ENCODE results near the gene C12orf43. TPM values are rescaled to one million over a fixed set of nuclear protein-coding genes. Genes with fewer than 3 reads are reported as not detected.
"Not testable (repeated sequence)": the region's sequence is repeated elsewhere in the genome, so short reads cannot be mapped to it uniquely, and the experiment has no call there.

Gene C12orf43
- total RNA-seq, 1 donor from 2014 or later: 20.2 TPM

DNA sequence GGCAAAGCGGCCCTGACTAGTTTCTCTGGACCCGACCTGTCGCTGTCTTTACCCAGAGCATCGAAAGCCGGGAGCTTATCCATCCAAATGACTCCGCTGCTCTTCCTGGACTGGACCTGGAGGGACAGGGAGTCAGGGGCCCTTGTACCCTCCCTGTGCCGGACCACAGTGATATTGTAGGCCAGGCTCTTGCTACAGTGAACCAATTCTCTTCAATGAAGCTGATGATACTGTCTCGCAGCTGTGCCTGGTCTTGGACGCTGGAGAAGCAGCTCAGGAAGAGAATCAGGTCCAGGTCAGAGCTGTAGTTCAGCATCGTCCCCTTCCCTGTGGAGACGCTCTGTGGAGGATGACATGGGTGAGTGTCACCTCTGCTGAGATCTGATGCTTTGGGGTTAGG, 37.4 kb upstream of the C12orf43 start:
- Mint-ChIP-seq H3K27ac (ENCODE audit: unreplicated experiment) (no peak overlapping the region), H3K9me3 (ENCODE audit: unreplicated experiment) (no peaks in the 10 kb centered on the region), H3K4me1 (ENCODE audit: low read depth, unreplicated experiment) (no peaks in the 10 kb centered on the region), H3K36me3 (ENCODE audit: unreplicated experiment) (no peaks in the 10 kb centered on the region), H3K27me3 (ENCODE audit: unreplicated experiment) (no peaks in the 10 kb centered on the region), H3K4me3 (ENCODE audit: unreplicated experiment) (no peak overlapping the region)
- DNase-seq: no peak
- TF ChIP-seq, protein P1, sequence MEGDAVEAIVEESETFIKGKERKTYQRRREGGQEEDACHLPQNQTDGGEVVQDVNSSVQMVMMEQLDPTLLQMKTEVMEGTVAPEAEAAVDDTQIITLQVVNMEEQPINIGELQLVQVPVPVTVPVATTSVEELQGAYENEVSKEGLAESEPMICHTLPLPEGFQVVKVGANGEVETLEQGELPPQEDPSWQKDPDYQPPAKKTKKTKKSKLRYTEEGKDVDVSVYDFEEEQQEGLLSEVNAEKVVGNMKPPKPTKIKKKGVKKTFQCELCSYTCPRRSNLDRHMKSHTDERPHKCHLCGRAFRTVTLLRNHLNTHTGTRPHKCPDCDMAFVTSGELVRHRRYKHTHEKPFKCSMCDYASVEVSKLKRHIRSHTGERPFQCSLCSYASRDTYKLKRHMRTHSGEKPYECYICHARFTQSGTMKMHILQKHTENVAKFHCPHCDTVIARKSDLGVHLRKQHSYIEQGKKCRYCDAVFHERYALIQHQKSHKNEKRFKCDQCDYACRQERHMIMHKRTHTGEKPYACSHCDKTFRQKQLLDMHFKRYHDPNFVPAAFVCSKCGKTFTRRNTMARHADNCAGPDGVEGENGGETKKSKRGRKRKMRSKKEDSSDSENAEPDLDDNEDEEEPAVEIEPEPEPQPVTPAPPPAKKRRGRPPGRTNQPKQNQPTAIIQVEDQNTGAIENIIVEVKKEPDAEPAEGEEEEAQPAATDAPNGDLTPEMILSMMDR (IDR thresholded peaks at IDR 0.05; ENCODE audit: partially characterized antibody, unreplicated experiment): no peak

DNA sequence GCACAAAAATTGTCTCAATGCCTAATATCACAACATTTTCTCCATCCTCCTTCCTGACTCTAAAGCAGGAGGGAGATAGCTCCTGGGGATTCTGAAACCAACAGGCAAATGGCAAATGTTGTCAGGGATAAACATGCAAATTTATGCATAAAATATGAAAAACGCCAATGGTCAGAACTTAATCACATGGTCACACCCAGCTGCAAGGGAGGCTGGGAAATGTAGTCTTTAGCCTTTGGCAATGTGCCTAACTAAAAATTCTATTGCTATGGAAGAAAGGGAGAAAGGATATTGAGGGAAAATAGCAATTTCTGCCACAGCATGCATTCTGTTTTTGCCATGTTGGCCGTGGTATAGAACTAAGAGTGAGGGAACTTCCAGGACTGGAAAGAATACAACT, 34.4 kb upstream of the C12orf43 start:
- Mint-ChIP-seq H3K36me3 (ENCODE audit: unreplicated experiment) (no peaks in the 10 kb centered on the region), H3K27ac (ENCODE audit: unreplicated experiment) (no peak overlapping the region), H3K4me3 (ENCODE audit: unreplicated experiment) (no peak overlapping the region), H3K9me3 (ENCODE audit: unreplicated experiment) (no peaks in the 10 kb centered on the region), H3K4me1 (ENCODE audit: low read depth, unreplicated experiment) (no peaks in the 10 kb centered on the region), H3K27me3 (ENCODE audit: unreplicated experiment) (no peaks in the 10 kb centered on the region)
- TF ChIP-seq, protein P1 (IDR thresholded peaks at IDR 0.05; ENCODE audit: partially characterized antibody, unreplicated experiment): no peak
- DNase-seq: no peak

DNA sequence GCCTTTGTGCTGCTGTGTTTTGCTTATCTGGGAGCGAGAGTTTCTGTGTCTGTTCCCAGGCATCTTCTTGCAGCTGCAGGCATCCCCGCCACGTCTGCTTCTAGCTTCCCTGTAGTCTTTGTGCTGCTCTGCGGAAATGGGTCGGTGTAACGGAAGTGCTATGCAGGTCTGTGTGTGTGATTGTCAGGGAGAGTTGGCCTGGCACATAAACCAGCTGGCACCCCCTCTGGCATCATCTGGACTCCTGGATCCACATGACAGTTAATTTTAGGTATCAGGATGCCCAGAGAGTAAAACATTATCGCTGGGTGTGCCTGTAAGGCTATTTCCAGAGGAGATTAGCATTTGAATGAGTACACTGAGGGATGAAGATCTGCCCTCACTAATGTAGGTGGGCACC, 32.2 kb upstream of the C12orf43 start:
- H3K4me1 Mint-ChIP-seq (ENCODE audit: low read depth, unreplicated experiment): no peaks in the 10 kb centered on the region
- no peak for DNase-seq
- no peaks in the 10 kb centered on the region for H3K27me3 Mint-ChIP-seq (ENCODE audit: unreplicated experiment)
- H3K27ac Mint-ChIP-seq (ENCODE audit: unreplicated experiment): no peak overlapping the region
- H3K36me3 Mint-ChIP-seq (ENCODE audit: unreplicated experiment): no peaks in the 10 kb centered on the region
- no peak overlapping the region for H3K4me3 Mint-ChIP-seq (ENCODE audit: unreplicated experiment)
- TF ChIP-seq, protein P1 (IDR thresholded peaks at IDR 0.05; ENCODE audit: partially characterized antibody, unreplicated experiment): no peak
- H3K9me3 Mint-ChIP-seq (ENCODE audit: unreplicated experiment): peaks cover 2% of the 10 kb centered on the region

DNA sequence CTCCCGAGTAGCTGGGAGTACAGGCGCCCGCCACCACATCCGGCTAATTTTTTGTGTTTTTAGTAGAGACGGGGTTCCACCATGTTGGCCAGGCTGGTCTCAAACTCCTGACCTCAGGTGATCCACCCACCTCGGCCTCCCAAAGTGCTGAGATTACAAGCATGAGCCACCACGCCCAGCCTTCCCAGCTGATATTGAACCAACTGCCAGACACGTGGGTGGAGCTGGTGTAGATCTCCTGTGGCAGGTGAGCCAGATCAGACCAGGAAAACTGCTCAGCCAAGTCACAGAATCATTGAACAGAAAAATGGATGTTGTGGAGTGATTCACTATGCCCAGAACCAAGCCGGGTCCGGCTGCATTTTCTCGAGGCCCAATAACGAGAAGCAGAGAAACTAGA, 31.1 kb upstream of the C12orf43 start:
- H3K9me3 Mint-ChIP-seq (ENCODE audit: unreplicated experiment); H3K36me3 Mint-ChIP-seq (ENCODE audit: unreplicated experiment); H3K27ac Mint-ChIP-seq (ENCODE audit: unreplicated experiment); DNase-seq; H3K4me1 Mint-ChIP-seq (ENCODE audit: low read depth, unreplicated experiment); H3K27me3 Mint-ChIP-seq (ENCODE audit: unreplicated experiment); H3K4me3 Mint-ChIP-seq (ENCODE audit: unreplicated experiment): not testable (repeated sequence)

DNA sequence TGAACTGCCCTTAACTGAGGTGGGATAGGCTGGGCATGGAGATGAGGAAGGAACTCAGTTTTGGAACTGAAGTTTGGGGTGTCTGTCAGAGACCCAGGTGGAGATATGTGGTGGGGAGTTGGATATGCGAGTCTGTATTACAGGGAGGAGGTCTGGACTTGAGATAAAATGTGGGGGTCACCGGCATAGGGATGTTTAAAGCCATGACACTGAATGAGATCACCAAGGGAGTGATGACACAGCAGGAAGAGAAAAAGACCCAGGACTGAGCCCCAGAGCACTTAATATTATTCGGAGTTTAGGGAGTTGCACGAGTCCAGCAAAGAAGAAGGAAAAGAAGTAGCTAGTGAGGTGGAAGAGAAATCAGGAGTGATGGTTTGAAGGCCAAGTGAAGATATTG, 26.8 kb upstream of the C12orf43 start:
- Mint-ChIP-seq H3K27ac (ENCODE audit: unreplicated experiment) (no peak overlapping the region), H3K36me3 (ENCODE audit: unreplicated experiment) (no peaks in the 10 kb centered on the region)

More for the DNA sequence above, 26.8 kb upstream of the C12orf43 start:
- peaks cover 2% of the 10 kb centered on the region for H3K9me3 Mint-ChIP-seq (ENCODE audit: unreplicated experiment)
- peaks cover 7% of the 10 kb centered on the region for H3K27me3 Mint-ChIP-seq (ENCODE audit: unreplicated experiment)
- no peaks in the 10 kb centered on the region for H3K4me1 Mint-ChIP-seq (ENCODE audit: low read depth, unreplicated experiment)
- DNase-seq: no peak
- H3K4me3 Mint-ChIP-seq (ENCODE audit: unreplicated experiment): no peak overlapping the region
- TF ChIP-seq, protein P1 (IDR thresholded peaks at IDR 0.05; ENCODE audit: partially characterized antibody, unreplicated experiment): no peak
